Stomach smooth muscle (tissue), 2 donors: Measurements from ENCODE around the gene UVRAG.
"Not testable (repeated sequence)": the region's sequence is repeated elsewhere in the genome, so short reads cannot be mapped to it uniquely, and the experiment has no call there.

ENCODE experiments used
- H3K27ac ChIP-seq: one replicate; pipeline ENCODE4 v1.7.0; 2013; ENCODE audit warnings: mild to moderate bottlenecking, low read length, inconsistent platforms
- H3K27me3 ChIP-seq, 2 donors: one replicate each; pipeline ENCODE4 v1.7.0; 2013; ENCODE audit warnings: low read length in 2 of 2; ENCODE audit not compliant: insufficient read depth in 2 of 2, control insufficient read depth in 1 of 2
- H3K36me3 ChIP-seq, 2 donors: one replicate each; pipeline ENCODE4 v1.7.0; 2013; ENCODE audit warnings: low read length in 2 of 2; ENCODE audit not compliant: control insufficient read depth in 2 of 2, insufficient read depth in 2 of 2
- H3K4me1 ChIP-seq: one replicate; pipeline ENCODE4 v1.7.0; 2013; ENCODE audit warnings: low read length; ENCODE audit not compliant: control insufficient read depth, insufficient read depth
- H3K4me3 ChIP-seq, 2 donors: one replicate each; pipeline ENCODE4 v1.7.0; 2013; ENCODE audit warnings: low read length in 2 of 2
- H3K9ac ChIP-seq, 2 donors: one replicate each; pipeline ENCODE4 v1.7.0; 2013; ENCODE audit warnings: low read length in 2 of 2, mild to moderate bottlenecking in 1 of 2
- H3K9me3 ChIP-seq, 2 donors: one replicate each; pipeline ENCODE4 v1.7.0; 2013; ENCODE audit warnings: low read length in 2 of 2; ENCODE audit not compliant: control insufficient read depth in 2 of 2
- donor health status: healthy.
- donor health status: Pancreatic carcinoma.

Gene UVRAG

GRCh38 chr11:76047231-76047630 is 232.2 kb downstream of the UVRAG start:
- Histone ChIP-seq H3K36me3 (peaks cover 0 to 4% of the 10 kb centered on the region in 2 donors), H3K27me3 (no peaks in the 10 kb centered on the region), H3K9ac (no peak overlapping the region), H3K4me3 (no peak overlapping the region), H3K4me1 (no peaks in the 10 kb centered on the region), H3K9me3 (no peaks in the 10 kb centered on the region), H3K27ac (no peak overlapping the region)

DNA sequence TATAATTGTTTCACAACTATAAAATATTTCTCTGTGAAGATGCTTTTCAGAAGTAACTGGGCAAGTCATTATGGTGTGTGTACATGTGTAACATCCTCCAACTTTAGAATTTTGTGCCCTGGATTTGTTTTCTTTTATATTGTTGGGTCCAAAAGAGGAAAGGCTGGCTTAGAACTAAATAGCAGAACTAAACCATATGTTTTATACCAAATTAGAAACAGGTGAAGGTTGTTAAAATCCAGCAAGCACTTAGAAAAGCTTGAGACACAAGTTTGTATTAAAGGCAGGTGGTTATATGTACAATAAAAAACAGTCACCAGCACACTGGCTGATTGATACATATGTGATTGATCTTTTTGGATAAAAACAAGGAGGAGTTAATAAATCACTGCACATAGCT is 232.8 kb downstream of the UVRAG start:
- Histone ChIP-seq H3K9me3 (no peaks in the 10 kb centered on the region), H3K4me1 (no peaks in the 10 kb centered on the region), H3K27ac (no peak overlapping the region), H3K36me3 (peaks cover 0 to 4% of the 10 kb centered on the region in 2 donors), H3K4me3 (no peak overlapping the region), H3K27me3 (no peaks in the 10 kb centered on the region), H3K9ac (no peak overlapping the region)

GRCh38 chr11:76048763-76049162 is 233.8 kb downstream of the UVRAG start:
- Histone ChIP-seq H3K27ac (no peak overlapping the region), H3K4me3 (no peak overlapping the region), H3K4me1 (no peaks in the 10 kb centered on the region), H3K27me3 (no peaks in the 10 kb centered on the region), H3K9me3 (no peaks in the 10 kb centered on the region), H3K36me3 (peaks cover 0 to 4% of the 10 kb centered on the region in 2 donors), H3K9ac (no peak overlapping the region)

GRCh38 chr11:76049511-76049910 is 234.5 kb downstream of the UVRAG start:
- no peak overlapping the region for H3K4me3 ChIP-seq
- no peaks in the 10 kb centered on the region for H3K4me1 ChIP-seq
- H3K27ac ChIP-seq, result no peak overlapping the region
- H3K27me3 ChIP-seq, result no peaks in the 10 kb centered on the region
- H3K9ac ChIP-seq, result no peak overlapping the region
- H3K36me3 ChIP-seq, result peaks cover 0 to 4% of the 10 kb centered on the region in 2 donors
- no peaks in the 10 kb centered on the region for H3K9me3 ChIP-seq

GRCh38 chr11:76051937-76052336 is 236.9 kb downstream of the UVRAG start:
- peaks cover 0 to 4% of the 10 kb centered on the region in 2 donors for H3K36me3 ChIP-seq
- H3K4me3 ChIP-seq, result no peak overlapping the region
- no peaks in the 10 kb centered on the region for H3K9me3 ChIP-seq
- no peak overlapping the region for H3K9ac ChIP-seq
- H3K27me3 ChIP-seq, result no peaks in the 10 kb centered on the region
- H3K4me1 ChIP-seq, result no peaks in the 10 kb centered on the region
- H3K27ac ChIP-seq, result no peak overlapping the region

DNA sequence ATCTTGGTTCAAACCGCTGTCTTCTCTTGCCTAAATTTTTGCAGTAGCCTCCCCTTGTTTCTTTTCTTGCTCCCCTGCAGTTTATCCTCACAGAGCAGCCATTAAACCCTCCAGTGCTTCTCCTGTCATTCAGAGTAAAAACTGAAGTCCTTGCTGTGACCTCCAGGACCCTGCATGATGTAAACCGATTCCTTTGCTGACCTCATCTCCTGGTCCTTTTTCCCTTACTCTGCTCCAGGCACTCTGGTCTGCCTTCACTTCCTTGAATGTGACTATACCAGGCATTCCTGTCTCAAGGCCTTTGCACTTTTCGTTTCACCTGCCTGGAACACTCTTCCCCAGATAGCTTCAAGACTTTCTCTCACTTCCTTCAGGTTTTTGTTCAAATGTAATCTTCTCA is 239.3 kb downstream of the UVRAG start:
- Histone ChIP-seq H3K27ac (no peak overlapping the region), H3K4me3 (no peak overlapping the region), H3K27me3 (no peaks in the 10 kb centered on the region), H3K9me3 (no peaks in the 10 kb centered on the region), H3K4me1 (no peaks in the 10 kb centered on the region), H3K9ac (no peak overlapping the region), H3K36me3 (peaks cover 0 to 4% of the 10 kb centered on the region in 2 donors)

DNA sequence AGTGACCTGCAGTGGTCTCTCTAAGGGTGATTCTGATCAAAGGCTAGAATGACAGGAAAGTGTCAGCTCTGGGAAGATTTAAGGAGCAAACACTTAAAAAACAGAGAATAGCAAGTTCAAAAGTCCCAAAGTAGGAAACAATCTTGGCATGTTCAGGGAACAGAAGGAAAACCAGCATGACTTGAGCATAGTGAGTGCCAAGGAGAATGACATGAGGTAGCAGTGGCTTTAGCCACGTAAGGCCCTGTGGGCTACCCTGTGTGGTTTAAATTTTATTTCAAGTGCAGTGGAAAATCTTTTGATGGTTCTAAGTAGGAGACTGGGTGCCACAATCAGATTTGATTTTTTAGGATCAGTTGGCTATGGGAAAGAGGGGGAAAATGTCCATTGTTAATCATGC is 241.9 kb downstream of the UVRAG start:
- Histone ChIP-seq H3K4me1 (no peaks in the 10 kb centered on the region), H3K9ac (no peak overlapping the region), H3K27ac (no peak overlapping the region), H3K9me3 (no peaks in the 10 kb centered on the region), H3K4me3 (no peak overlapping the region), H3K36me3 (peaks cover 0 to 3% of the 10 kb centered on the region in 2 donors), H3K27me3 (no peaks in the 10 kb centered on the region)

DNA sequence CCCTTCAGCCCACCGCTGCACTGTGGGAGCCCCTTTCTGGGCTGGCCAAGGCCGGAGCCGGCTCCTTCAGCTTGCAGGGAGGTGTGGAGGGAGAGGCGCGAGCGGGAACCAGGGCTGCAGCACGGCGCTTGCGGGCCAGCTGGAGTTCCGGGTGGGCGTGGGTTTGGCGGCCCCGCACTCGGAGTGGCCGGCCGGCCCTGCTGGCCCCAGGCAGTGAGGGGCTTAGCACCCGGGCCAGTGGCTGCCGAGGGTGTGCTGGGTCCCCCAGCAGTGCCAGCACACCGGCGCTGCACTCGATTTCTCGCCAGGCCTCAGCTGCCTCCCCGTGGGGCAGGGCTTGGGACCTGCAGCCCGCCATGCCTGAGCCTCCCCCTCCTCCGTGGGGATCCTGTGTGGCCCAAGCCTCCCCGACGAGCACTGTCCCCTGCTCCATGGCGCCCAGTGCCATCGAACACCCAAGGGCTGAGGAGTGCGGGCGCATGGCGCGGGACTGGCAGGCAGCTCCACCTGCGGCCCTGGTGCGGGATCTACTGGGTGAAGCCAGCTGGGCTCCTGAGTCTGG is 245.5 kb downstream of the UVRAG start:
- H3K27ac ChIP-seq, H3K36me3 ChIP-seq, H3K9me3 ChIP-seq, H3K4me3 ChIP-seq, H3K27me3 ChIP-seq, H3K4me1 ChIP-seq, H3K9ac ChIP-seq: not testable (repeated sequence)

- H3K9me3 ChIP-seq, result no peaks in the 10 kb centered on the region
- no peak overlapping the region for H3K9ac ChIP-seq
- no peaks in the 10 kb centered on the region for H3K4me1 ChIP-seq
- H3K4me3 ChIP-seq, result no peak overlapping the region
- no peaks in the 10 kb centered on the region for H3K27me3 ChIP-seq
- peaks cover 0 to 5% of the 10 kb centered on the region in 2 donors for H3K36me3 ChIP-seq
- H3K27ac ChIP-seq, result no peak overlapping the region
Measured at GRCh38 chr11:76062733-76063132, 247.7 kb downstream of the UVRAG start.

DNA sequence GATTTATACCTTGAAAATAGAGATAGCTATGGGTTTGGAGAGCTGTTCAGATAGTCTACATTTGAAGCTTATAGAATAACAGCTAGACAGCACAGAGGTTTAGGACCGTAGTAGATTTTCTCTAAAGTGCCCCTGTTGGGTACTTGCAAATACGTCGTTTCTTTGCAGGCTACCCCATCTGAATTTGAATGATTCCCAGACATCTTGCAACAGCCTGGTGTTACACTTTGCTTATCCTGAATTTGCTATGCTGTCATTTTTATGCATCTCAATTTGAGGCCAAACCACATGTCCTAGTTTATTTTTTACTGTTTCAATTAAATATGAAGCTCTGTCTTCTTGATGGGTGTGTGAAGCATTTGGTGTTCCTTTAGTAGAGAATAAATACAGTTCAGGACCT is 249.2 kb downstream of the UVRAG start:
- no peak overlapping the region for H3K27ac ChIP-seq
- H3K9ac ChIP-seq, result no peak overlapping the region
- H3K9me3 ChIP-seq, result no peaks in the 10 kb centered on the region
- H3K4me3 ChIP-seq, result no peak overlapping the region
- no peaks in the 10 kb centered on the region for H3K27me3 ChIP-seq
- peaks cover 0 to 8% of the 10 kb centered on the region in 2 donors for H3K36me3 ChIP-seq
- H3K4me1 ChIP-seq, result no peaks in the 10 kb centered on the region

- Histone ChIP-seq H3K27ac (no peak overlapping the region), H3K9me3 (no peaks in the 10 kb centered on the region), H3K27me3 (no peaks in the 10 kb centered on the region), H3K4me3 (no peak overlapping the region), H3K9ac (no peak overlapping the region), H3K4me1 (no peaks in the 10 kb centered on the region), H3K36me3 (peaks cover 0 to 8% of the 10 kb centered on the region in 2 donors)
Measured at GRCh38 chr11:76067099-76067498, 252.1 kb downstream of the UVRAG start.
